Fibroblast of mammary gland (primary cell): ENCODE measurements around the gene PDLIM3.
"Not testable (repeated sequence)": the region's sequence is repeated elsewhere in the genome, so short reads cannot be mapped to it uniquely, and the experiment has no call there.

Source experiments
- DNase-seq: peaks from one replicate; pipeline ENCODE4 v3.0.0-alpha.2; 2010; ENCODE audit warnings: low read depth
- H3K4me3 ChIP-seq: 2 replicates; pipeline ENCODE4 v1.5.1; 2011; ENCODE audit warnings: low read depth, mild to moderate bottlenecking, low read length, moderate library complexity; ENCODE audit not compliant: control insufficient read depth
- TF ChIP-seq, protein P1 (sequence below): conservative IDR thresholded peaks from 2 replicates; pipeline ENCODE4 v1.5.1; 2011; ENCODE audit warnings: low read depth, low read length, inconsistent platforms; ENCODE audit not compliant: control insufficient read depth, insufficient read depth

The PDLIM3 gene

GRCh38 chr4:185565696-185566095, 30.4 kb upstream of the PDLIM3 start:
- DNase-seq: no peak
- no peak overlapping the region for H3K4me3 ChIP-seq
- TF ChIP-seq, protein P1, sequence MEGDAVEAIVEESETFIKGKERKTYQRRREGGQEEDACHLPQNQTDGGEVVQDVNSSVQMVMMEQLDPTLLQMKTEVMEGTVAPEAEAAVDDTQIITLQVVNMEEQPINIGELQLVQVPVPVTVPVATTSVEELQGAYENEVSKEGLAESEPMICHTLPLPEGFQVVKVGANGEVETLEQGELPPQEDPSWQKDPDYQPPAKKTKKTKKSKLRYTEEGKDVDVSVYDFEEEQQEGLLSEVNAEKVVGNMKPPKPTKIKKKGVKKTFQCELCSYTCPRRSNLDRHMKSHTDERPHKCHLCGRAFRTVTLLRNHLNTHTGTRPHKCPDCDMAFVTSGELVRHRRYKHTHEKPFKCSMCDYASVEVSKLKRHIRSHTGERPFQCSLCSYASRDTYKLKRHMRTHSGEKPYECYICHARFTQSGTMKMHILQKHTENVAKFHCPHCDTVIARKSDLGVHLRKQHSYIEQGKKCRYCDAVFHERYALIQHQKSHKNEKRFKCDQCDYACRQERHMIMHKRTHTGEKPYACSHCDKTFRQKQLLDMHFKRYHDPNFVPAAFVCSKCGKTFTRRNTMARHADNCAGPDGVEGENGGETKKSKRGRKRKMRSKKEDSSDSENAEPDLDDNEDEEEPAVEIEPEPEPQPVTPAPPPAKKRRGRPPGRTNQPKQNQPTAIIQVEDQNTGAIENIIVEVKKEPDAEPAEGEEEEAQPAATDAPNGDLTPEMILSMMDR: no peak

GRCh38 chr4:185564349-185564748, 29.0 kb upstream of the PDLIM3 start:
- no peak for DNase-seq
- no peak overlapping the region for H3K4me3 ChIP-seq
- TF ChIP-seq, protein P1: no peak

DNA sequence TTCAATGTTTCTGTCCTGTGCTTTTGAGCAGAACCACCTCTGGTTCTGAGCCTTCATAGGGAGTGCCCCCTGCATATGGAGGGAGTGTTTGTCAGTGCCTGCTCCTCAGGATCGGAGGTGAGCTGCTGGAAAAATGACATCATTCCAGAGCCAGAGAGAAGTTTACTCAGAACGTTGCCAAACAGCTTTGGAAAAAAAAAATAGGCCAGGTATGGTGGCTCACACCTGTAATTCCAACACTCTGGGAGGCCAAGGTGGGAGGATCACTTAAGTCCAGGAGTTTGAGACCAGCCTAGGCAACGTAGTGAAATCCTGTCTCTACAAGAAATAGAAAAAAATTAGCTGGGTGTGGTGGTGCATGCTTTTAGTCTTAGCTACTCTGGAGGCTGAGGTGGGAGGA, 27.2 kb upstream of the PDLIM3 start:
- H3K4me3 ChIP-seq: no peak overlapping the region
- TF ChIP-seq, protein P1: no peak
- DNase-seq: no peak

DNA sequence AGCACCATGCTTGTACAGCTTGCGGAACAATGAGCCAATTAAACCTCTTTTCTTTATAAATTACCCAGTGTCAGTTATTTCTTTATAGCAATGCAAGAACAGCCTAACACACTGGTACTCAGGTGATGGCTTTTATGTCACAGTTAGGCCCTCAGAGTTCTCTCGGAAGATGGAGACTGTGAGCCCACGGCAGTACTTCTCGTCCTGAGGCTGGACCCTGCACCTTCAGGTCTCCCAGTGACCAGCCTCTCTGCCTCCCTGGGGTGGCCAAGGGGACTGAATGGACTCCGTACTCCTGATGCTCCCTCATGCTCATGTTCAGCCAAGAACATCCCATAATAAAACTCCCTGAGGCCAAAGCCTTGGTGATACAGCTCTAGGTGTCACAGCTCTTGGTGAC, 25.0 kb upstream of the PDLIM3 start:
- no peak for DNase-seq
- H3K4me3 ChIP-seq: no peak overlapping the region
- TF ChIP-seq, protein P1: no peak

- H3K4me3 ChIP-seq: no peak overlapping the region
- TF ChIP-seq, protein P1: no peak
- DNase-seq: peak; percentile 59
Measured at GRCh38 chr4:185559915-185560281, 24.6 kb upstream of the PDLIM3 start.

- not testable (repeated sequence) for H3K4me3 ChIP-seq, DNase-seq
Measured at GRCh38 chr4:185559251-185559914, 24.1 kb upstream of the PDLIM3 start.

GRCh38 chr4:185554365-185555126, 19.2 kb upstream of the PDLIM3 start:
- no peak overlapping the region for H3K4me3 ChIP-seq
- TF ChIP-seq, protein P1: no peak
- DNase-seq: no peak
